GM23338 (cell line): Measurements from ENCODE around the gene SGK1.

Experiments used
- CREB1 ChIP-seq: fragments of 250-450 bp; sonication (Bioruptor Pico); IDR thresholded peaks from 2 replicates; pipeline ENCODE4 v1.5.0; 2020; ENCODE audit warnings: low read depth, mild to moderate bottlenecking, moderate library complexity
- EZH2 ChIP-seq: fragments of 200-600 bp; sonication (generic); IDR thresholded peaks from one replicate; pipeline ENCODE4 v1.8.0; 2017; ENCODE audit warnings: antibody characterized with exemption, mild to moderate bottlenecking, low read depth; ENCODE audit not compliant: unreplicated experiment
- EZH2phosphoT487 ChIP-seq: fragments of 200-600 bp; sonication (generic); IDR thresholded peaks from one replicate; pipeline ENCODE4 v1.8.1; 2018; ENCODE audit warnings: antibody characterized with exemption; ENCODE audit not compliant: unreplicated experiment
- POLR2AphosphoS5 ChIP-seq: IDR thresholded peaks from 2 replicates; pipeline ENCODE4 v1.6.1; 2016; ENCODE audit warnings: antibody characterized with exemption, low read depth
- TF ChIP-seq, protein P1 (sequence below), 2 experiments: fragments of 200-600 bp in 1 of 2; sonication (generic) in 1 of 2; conservative IDR thresholded peaks; 2 replicates each; pipeline versions ENCODE4 v1.5.1 to v1.6.1; 2016 to 2017; ENCODE audit warnings: antibody characterized with exemption in 2 of 2, low read depth in 2 of 2, mild to moderate bottlenecking in 2 of 2, moderate library complexity in 1 of 2
- TF ChIP-seq, protein P2 (sequence below): IDR thresholded peaks from one replicate; pipeline ENCODE4 v1.6.1; 2018; ENCODE audit warnings: antibody characterized with exemption; ENCODE audit not compliant: unreplicated experiment

DNA sequence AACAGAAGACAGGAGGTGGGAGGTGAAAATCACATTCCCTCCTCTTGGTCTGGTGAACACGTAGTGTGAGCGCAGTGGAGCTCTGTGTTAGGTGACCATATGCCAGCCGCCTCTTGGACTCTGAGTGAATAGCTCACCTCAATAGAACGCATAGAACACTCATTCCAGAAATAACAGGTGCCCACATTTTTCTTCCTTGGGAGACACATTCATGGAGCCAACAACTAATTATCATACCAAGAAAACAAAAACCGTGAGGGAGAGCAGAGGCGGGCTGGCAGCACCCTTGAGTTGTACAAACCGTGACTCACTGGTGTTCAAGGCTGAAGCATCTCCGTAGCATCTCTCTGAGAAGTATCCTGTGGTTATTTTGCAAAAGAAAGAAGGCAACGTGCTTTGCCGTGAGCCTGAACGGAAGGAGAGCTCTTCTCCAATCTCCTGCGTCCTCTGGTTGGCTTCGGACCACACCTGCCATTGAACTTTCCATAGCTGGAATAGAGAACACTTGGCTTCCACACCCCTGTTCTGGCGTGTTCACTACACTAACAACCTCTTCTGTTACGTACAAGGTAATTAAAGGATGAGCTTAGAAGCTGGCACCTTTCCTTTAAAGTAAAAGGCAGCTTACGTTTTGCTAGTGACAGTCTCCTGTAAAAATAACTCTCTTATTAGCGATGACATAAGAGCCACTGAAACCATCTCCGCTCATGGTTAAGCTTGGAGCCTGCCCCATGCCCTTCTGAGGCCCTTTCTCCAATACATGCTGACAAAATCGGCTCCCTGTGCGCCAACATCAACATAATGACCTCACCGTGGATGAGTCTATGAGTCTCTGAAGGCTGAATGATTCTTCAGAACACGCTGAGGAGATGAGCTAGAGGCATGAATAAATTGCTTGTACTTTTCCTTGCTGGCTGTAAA lies 30.2 kb upstream of the SGK1 start:
- TF ChIP-seq, protein P1, sequence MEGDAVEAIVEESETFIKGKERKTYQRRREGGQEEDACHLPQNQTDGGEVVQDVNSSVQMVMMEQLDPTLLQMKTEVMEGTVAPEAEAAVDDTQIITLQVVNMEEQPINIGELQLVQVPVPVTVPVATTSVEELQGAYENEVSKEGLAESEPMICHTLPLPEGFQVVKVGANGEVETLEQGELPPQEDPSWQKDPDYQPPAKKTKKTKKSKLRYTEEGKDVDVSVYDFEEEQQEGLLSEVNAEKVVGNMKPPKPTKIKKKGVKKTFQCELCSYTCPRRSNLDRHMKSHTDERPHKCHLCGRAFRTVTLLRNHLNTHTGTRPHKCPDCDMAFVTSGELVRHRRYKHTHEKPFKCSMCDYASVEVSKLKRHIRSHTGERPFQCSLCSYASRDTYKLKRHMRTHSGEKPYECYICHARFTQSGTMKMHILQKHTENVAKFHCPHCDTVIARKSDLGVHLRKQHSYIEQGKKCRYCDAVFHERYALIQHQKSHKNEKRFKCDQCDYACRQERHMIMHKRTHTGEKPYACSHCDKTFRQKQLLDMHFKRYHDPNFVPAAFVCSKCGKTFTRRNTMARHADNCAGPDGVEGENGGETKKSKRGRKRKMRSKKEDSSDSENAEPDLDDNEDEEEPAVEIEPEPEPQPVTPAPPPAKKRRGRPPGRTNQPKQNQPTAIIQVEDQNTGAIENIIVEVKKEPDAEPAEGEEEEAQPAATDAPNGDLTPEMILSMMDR (conservative IDR thresholded peaks at IDR 0.05; ENCODE audit: low read depth in 2 of 2) = no peak
- TF ChIP-seq POLR2AphosphoS5 = no peak
- no peak for TF ChIP-seq CREB1 (CRISPR knock-in tag)
- no peak for TF ChIP-seq EZH2
- TF ChIP-seq, protein P2, sequence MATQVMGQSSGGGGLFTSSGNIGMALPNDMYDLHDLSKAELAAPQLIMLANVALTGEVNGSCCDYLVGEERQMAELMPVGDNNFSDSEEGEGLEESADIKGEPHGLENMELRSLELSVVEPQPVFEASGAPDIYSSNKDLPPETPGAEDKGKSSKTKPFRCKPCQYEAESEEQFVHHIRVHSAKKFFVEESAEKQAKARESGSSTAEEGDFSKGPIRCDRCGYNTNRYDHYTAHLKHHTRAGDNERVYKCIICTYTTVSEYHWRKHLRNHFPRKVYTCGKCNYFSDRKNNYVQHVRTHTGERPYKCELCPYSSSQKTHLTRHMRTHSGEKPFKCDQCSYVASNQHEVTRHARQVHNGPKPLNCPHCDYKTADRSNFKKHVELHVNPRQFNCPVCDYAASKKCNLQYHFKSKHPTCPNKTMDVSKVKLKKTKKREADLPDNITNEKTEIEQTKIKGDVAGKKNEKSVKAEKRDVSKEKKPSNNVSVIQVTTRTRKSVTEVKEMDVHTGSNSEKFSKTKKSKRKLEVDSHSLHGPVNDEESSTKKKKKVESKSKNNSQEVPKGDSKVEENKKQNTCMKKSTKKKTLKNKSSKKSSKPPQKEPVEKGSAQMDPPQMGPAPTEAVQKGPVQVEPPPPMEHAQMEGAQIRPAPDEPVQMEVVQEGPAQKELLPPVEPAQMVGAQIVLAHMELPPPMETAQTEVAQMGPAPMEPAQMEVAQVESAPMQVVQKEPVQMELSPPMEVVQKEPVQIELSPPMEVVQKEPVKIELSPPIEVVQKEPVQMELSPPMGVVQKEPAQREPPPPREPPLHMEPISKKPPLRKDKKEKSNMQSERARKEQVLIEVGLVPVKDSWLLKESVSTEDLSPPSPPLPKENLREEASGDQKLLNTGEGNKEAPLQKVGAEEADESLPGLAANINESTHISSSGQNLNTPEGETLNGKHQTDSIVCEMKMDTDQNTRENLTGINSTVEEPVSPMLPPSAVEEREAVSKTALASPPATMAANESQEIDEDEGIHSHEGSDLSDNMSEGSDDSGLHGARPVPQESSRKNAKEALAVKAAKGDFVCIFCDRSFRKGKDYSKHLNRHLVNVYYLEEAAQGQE = no peak
- no peak for TF ChIP-seq EZH2phosphoT487
